GM18511 (cell line): Measurements from ENCODE around the gene MTHFD1L.
A peak's percentile ranks its signal among the peaks of the same experiment; 100 is the strongest.
"Not testable (repeated sequence)": the region's sequence is repeated elsewhere in the genome, so short reads cannot be mapped to it uniquely, and the experiment has no call there.

ENCODE experiments used
- ATAC-seq: cut with Tn5 transposase; IDR thresholded peaks from one replicate; pipeline ENCODE4 v1.9.1; 2021; ENCODE audit warnings: mild to moderate bottlenecking, moderate library complexity; ENCODE audit not compliant: unreplicated experiment

Gene MTHFD1L

DNA sequence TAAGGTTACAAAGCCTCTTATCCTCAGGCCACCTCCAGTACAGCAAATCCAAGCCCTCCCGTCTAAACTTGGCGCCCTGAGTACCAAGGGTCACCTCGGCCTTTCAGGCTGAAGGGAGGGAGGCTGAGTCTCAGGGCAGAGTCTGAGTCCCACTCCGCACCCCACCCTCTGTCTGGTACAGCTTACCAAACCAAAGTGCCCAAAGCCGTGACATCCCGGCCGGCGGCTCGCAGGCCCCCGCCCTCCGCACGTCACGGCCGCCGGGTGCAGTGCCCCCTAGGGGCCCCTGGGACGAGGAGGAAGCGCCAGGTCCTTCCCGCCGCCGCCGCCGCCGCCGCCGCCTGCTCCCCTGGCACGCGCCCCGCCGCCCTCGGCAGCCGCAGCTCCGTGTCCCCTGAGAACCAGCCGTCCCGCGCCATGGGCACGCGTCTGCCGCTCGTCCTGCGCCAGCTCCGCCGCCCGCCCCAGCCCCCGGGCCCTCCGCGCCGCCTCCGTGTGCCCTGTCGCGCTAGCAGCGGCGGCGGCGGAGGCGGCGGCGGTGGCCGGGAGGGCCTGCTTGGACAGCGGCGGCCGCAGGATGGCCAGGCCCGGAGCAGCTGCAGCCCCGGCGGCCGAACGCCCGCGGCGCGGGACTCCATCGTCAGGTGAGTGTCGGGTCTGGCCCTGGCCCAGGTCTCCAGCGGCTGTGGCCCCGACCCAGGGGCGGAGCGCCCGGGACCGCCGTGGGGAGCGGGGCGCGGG is at the start of gene MTHFD1L:
TSS of gene MTHFD1L (plus strand) at position 297 of the 741 bp plus-strand sequence. CDS start at position 418, 121 bp downstream.
- ATAC-seq: peak; percentile 85

DNA sequence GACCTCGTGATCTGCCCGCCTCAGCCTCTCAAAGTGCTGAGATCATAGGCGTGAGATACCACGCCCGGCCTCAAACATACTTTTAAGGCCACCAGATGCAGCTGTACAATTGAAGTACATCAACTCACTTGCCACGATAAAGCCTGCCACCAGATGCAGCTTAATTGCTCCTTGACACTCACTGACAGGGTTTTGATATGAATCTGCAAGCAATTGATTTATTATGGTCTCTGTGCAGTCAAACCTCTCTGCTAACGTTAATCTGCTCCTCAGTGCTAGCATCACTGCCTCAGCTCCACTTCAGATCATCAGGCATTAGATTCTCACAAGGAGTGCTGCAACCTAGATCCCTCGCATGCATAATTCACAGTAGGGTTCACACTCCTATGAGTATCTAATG is 48.9 kb upstream of the MTHFD1L start:
- not testable (repeated sequence) for ATAC-seq

DNA sequence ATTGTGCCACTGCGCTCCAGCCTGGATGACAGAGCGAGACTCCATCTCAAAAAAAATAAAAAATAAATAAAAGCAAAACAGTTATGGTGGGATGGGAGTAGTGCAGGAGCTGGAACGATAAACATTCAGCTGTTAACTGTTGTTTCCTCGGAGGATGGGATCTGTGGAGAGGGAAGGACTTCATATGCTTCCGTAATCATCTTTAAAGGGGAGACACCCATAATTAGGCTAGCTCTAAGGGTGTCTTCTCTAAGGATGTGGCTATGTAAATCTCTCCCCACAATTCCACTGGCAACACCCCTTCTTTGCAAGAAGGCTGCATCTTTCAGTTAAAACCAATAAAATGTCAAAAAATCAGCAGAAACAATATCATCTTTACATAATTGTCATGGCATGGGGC is 42.6 kb upstream of the MTHFD1L start:
- no peak for ATAC-seq

DNA sequence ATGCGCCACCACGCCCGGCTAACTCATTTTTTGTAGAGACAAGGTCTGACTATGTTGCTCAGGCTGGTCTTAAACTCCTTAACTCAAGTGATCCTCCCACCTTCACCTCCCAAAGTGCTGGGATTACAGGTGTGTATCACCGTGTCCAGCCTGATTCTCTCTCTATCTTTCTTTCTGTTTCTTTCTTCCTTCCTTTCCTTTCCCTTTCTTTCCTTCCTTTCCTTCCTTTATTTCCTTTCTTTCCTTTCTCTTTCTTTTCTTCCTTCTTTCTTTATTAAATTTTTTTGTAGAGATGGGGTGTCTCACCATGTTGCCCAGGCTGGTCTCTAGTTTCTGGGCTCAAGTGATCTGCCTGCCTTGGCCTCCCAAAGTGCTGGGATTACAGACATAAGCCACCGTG is 38.7 kb upstream of the MTHFD1L start:
- ATAC-seq: no peak

DNA sequence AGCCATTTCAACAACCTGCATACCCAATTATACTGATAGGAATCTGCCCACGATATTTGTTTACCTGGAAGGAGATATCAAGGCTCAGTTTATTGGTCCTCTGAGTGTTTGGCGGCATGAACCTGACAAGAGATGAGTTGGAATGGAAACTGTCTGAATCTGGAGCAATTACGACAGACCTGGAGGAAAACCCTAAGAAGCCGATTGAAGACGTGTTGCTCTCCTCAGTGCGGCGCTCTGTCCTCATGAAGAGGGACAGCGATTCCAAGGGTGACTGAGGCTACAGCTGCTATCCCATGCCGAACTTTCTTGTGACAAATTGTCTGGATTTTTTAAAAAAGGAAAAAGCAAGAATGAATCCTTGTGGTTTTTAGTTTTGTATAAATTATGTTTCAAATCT is 37.4 kb upstream of the MTHFD1L start:
- not testable (repeated sequence) for ATAC-seq

DNA sequence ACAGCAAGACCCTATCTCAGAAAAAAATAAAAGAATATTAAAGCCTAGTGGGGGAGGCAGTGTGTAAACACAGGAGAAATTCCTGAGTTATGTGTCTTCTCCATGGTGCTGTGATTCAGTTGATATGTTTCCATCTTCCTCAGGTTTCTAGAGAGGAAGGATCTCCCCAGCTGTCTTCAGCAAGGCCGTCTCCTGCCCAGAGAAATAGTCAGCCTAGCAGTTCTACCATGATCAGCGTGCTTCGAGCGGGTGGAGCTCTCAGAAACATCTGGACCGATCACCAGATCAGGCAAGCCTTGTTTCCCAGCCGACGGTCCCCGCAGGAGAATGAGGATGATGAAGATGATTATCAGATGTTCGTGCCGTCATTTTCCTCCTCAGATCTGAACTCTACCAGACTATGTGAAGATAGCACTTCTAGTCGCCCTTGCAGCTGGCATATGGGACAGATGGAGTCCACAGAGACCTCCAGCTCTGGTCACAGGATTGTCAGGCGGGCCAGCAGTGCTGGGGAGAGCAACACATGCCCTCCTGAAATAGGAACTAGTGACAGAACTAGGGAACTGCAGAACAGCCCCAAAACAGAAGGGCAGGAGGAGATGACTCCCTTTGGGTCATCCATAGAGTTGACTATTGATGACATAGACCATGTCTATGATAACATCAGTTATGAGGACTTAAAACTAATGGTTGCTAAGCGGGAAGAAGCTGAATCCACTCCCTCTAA is 34.9 kb upstream of the MTHFD1L start:
- ATAC-seq: no peak

DNA sequence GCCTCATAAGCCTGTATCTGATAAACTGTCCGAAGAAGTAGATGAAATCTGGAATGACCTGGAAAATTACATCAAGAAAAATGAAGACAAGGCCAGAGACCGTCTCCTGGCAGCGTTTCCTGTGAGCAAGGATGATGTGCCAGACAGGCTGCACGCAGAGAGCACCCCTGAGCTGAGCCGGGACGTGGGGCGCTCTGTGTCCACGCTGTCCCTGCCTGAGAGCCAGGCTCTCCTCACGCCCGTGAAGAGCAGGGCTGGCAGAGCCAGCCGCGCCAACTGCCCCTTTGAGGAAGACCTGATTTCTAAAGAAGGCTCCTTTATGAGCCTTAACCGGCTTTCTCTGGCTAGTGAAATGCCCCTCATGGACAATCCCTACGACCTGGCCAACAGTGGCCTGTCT is 33.9 kb upstream of the MTHFD1L start:
- ATAC-seq: no peak

DNA sequence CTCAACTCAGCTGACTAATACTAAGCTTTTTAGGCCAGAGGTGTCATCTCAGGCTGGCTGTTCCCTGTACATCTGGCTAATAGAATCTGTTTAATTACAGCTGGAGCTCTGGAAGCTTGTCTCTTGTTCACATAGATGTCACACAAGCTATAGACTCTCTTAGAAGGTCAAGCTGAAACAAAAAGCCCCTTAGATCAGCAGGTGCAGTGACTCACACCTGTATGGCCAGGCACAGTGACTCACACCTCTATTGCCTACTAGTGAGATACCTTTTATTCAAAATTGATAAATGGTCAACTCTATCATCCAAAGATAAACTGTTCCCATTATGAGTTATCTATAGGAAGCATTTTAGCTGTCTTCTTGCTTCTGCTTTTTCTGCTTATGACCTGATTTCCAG is 29.9 kb upstream of the MTHFD1L start:
- ATAC-seq: no peak

DNA sequence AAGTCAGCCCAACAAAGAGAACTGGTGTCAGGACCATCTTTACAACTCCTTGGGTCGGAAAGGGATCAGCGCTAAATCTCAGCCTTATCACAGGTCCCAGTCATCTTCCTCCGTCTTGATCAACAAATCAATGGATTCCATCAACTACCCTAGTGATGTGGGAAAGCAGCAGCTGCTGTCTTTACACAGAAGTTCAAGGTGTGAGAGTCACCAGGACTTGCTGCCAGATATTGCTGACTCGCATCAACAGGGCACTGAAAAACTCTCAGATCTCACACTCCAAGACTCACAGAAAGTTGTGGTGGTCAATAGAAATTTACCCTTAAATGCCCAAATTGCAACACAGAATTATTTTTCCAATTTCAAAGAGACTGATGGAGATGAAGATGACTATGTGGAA is 25.3 kb upstream of the MTHFD1L start:
- no peak for ATAC-seq

DNA sequence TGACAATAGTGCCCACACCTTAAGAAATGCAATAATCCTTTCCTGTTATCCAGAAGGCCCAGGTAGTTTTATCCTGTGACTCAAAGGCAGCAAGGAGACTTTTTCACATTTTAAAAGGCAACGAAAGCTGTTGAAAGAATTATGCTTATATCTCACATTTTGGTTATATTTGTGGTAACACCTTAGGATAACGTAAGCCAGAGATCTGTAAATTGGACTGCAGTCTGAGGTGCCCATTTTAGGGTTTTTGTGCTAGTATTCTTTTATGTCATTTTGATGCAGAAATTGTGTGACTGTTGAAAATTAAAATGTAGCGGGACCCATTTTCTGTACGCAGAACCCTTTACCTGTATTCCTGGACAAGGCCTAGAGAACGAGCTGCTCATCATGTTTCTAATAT is 24.3 kb upstream of the MTHFD1L start:
- no peak for ATAC-seq

DNA sequence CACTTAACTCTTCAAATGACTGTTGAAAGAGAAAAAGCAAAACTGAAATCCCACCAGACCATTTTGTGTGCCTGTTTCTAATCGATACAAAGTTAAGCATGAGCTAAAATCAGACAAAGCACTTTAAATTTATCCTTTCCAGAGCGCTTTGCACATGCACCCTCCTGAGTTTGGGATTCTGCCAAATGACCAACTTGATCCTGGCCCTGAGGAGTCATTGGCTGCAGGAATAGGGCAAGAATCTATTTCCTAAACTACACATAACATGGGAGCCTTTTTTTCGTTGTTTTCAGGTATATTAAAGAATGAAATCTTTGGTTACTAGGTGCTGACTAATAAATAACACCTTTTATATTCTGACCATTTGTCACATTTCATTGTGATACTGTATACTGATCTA is 23.8 kb upstream of the MTHFD1L start:
- ATAC-seq: no peak

DNA sequence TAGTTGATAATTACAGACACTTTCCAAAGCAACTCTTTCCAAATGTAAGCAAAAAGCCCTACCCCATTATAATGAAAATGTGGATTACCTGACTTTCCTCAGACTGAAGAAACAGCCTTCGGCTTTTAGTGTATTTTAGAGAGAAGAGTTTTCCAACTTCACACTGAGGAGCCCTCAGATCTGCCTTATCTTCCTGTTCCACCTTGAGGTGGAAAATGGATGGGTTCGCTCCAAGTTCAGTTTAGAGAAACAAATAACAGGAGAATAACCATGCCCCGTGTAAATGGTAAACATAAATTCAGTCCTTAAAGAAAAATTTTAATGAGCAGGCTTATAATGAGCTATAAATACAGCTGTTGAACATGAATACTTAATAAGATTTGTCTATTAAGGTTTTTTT is 21.1 kb upstream of the MTHFD1L start:
- no peak for ATAC-seq

DNA sequence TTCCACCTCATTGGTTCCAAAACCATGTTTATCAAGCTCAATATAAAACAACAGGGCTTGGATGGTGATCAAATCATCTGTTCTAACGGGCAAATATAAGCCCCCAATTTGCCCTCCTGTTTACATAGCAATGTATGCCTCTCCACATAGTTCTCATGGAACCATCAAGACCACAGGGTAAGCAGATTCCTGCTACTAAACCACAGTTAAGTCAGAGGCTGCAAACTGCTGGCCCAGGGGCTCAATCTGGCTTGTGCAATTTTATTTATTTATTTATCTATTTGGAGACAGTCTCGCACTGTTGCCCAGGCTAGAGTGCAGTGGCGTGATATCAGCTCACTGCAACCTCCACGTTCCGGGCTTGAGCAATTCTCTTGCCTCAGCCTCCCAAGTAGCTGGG is 18.9 kb upstream of the MTHFD1L start:
- ATAC-seq: no peak

DNA sequence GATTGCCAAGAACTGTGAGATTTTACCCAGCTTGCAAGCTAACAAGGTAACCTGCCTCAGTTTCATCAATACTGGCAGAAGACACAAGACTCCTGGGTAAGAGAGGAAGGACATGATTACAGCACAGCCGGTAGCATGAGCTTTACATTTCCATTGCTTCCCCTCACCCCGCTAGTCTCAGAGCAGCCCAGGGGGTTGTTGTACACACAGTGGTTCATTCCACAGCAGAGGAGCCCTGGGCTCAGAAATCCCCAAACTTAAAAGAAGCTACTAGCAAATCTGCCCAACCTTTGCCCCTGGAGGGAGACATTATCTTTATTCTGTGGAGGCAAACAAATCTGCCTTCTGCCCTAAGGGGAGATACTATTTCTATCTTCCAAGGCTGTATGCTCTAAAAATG is 17.1 kb upstream of the MTHFD1L start:
- ATAC-seq: no peak

DNA sequence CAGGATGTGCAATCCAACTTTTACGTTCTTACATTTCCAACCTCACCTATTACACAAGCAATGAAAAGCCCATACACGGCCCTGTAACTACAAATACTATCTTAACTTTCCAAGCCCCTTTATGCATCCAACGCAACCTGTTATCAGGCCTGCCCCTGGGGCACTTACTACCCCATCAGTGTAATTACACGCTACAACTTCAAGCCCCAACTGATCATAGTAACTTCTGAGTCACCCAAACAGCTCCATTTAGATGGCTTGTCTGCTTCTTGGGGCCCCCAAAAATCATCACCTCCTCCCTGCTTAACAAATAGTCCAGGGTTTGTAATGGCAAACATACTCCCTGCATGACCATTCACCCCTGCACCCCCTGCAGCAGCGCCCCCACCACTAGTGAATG is 11.1 kb upstream of the MTHFD1L start:
- ATAC-seq: not testable (repeated sequence)

DNA sequence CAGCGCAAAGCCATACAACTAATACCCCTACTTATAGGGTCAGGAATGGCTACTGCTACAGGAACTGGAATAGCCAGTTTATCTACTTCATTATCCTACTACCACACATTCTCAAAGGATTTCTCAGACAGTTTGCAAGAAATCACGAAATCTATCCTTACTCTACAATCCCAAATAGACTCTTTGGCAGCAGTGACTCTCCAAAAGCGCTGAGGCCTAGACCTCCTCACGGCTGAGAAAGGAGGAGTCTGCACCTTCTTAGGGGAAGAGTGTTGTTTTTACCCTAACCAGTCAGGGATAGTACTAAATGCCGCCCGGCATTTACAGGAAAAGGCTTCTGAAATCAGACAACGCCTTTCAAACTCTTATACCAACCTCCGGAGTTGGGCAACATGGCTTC is 10.3 kb upstream of the MTHFD1L start:
- not testable (repeated sequence) for ATAC-seq

DNA sequence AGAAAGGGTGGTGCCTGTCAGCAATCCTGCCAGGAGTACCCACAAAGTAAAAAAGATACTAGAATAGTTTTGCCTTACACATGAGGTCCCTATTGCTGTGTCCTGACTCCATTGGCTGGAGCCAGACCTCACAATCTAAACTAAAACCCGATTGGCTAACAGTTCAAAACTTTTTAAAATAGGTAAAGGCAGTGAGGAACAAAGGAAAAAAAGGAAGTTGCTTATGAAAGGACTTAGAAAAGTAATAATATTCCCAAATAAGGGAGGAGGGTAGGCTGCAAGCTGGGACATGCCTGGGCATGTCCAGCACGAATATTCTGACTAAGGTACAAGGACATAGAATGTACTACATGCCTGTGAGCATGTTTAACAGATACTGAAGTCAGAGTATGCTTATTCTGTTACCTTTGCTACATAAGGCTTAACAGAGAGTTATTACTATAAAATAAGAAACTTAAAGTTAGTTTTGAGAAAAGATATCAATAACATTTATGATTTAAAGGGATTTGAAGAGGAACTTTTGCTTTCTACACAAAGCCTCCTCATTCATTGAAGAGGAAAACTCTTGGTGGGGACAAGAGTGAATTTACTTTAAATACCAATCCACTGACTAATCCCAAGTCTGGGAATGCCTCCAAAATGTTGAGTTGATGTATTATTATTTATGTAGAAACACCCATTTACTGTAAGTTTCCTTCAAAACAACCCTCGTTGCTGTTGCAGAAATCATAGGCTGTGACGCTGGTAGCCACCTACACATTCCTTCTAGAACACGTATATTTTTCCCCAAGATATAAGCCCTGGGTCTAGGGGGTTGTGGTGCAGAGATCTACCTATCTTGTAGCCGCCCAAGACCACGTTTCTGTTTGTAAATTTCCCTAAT is 8.2 kb upstream of the MTHFD1L start:
- no peak for ATAC-seq

DNA sequence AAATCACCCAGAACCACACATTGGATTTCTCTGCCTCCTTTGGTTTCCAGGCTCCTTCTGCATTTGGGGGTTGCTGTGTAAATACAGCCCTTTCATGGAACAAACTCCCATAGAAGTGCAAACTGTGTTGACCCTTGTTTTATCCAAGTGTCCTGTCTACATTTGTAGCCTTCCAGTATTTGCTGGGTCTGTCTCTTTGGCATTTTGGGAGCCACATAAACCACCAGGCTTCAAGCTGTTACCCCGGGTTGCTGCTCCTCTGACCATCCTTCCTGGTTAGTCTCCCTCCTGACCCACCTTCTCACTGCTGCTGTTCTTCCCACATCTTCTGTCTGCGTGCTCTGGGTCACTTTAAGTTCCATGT is 7.6 kb upstream of the MTHFD1L start:
- no peak for ATAC-seq

DNA sequence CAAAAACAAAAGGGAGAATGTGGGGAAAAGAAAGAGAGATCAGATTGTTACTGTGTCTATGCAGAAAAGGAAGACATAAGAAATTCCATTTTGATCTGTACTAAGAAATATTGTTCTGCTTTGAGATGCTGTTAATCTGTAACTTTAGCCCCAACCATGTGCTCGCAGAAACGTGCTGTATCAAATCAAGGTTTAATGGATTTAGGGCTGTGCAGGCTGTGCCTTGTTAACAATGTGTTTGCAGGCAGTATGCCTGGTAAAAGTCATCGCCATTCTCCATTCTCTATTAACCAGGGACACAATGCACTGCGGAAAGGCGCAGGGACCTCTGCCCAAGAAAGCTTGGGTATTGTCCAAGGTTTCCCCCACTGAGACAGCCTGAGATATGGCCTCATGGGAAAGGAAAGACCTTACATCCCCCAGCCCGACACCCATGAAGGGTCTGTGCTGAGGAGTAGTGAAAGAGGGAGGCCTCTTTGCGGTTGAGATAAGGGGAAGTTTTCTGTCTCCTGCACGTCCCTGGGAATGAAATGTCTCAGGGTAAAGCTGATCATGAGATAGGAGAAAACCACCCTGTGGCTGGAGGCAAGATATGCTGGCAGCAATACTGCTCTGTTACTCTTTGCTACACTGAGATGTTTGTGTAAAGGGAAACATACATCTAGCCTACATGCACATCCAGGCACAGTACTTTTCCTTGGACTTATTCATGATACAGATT is 3.9 kb upstream of the MTHFD1L start:
- not testable (repeated sequence) for ATAC-seq

DNA sequence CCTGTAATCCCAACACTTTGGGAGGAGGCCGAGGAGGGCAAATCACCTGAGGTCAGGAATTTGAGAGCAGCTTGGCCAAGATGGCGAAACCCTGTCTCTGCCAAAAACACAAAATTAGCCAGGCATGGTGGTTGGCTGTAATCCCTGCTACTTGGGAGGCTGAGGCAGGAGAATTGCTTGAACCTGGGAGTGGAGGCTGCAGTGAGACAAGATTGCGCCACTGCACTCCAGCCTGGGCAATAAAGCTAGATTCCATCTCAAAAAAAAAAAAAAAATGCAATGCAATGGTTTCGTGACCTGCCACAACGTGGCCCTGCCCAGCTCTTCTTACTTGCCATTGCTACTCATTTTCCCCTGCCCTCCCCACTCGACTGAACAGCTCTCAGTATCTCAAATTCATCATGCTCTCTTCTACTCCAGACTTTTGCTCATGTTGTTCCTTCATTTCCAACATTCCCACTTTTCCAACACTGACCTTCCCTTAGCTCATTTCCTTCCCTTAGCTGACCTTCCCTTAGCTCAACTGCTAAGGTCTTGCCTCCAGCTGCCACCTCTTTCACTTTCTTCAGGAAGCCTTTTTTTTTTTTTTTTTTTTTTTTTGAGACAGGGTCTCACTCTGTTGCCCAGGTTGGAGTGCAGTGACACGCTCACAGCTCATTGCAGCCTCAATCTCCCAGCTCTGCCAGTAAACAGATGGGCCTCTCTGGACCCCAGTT is 2.1 kb upstream of the MTHFD1L start:
- no peak for ATAC-seq
